GM21367 (cell line): Measurements from ENCODE around the gene QRFPR.
"Not testable (repeated sequence)": the region's sequence is repeated elsewhere in the genome, so short reads cannot be mapped to it uniquely, and the experiment has no call there.

ENCODE experiments used
- ATAC-seq: cut with Tn5 transposase; IDR thresholded peaks from one replicate; pipeline ENCODE4 v1.9.1; 2021; ENCODE audit not compliant: unreplicated experiment

Gene QRFPR

GRCh38 chr4:121380776-121381462, at the start of gene QRFPR:
Gene QRFPR (minus strand): TSS chr4:121381018. CDS start chr4:121380647, 371 bp downstream.
- ATAC-seq, result no peak

- ATAC-seq, result no peak
Measured at GRCh38 chr4:121428721-121429120, 47.9 kb upstream of the QRFPR start.

GRCh38 chr4:121421594-121421993, 40.8 kb upstream of the QRFPR start:
- no peak for ATAC-seq

- ATAC-seq, result no peak
Measured at GRCh38 chr4:121411151-121411744, 30.4 kb upstream of the QRFPR start.

- not testable (repeated sequence) for ATAC-seq
Measured at GRCh38 chr4:121408567-121408966, 27.7 kb upstream of the QRFPR start.

GRCh38 chr4:121400632-121401031, 19.8 kb upstream of the QRFPR start:
- no peak for ATAC-seq

GRCh38 chr4:121397941-121398601, 17.3 kb upstream of the QRFPR start:
- no peak for ATAC-seq

- ATAC-seq, result no peak
Measured at GRCh38 chr4:121397434-121397833, 16.6 kb upstream of the QRFPR start.

GRCh38 chr4:121392426-121393086, 11.7 kb upstream of the QRFPR start:
- ATAC-seq, result no peak

- no peak for ATAC-seq
Measured at GRCh38 chr4:121390335-121390734, 9.5 kb upstream of the QRFPR start.

GRCh38 chr4:121379276-121379675, 1.5 kb downstream of the QRFPR start:
- ATAC-seq, result no peak

- ATAC-seq, result no peak
Measured at GRCh38 chr4:121377076-121377475, 3.7 kb downstream of the QRFPR start.

GRCh38 chr4:121376556-121376955, 4.3 kb downstream of the QRFPR start:
- ATAC-seq, result no peak

GRCh38 chr4:121376097-121376496, 4.7 kb downstream of the QRFPR start:
- no peak for ATAC-seq

- ATAC-seq, result no peak
Measured at GRCh38 chr4:121375262-121375661, 5.6 kb downstream of the QRFPR start.

- no peak for ATAC-seq
Measured at GRCh38 chr4:121373841-121374240, 7.0 kb downstream of the QRFPR start.

- no peak for ATAC-seq
Measured at GRCh38 chr4:121370729-121371325, 10.0 kb downstream of the QRFPR start.

- no peak for ATAC-seq
Measured at GRCh38 chr4:121360495-121360894, 20.3 kb downstream of the QRFPR start.

- no peak for ATAC-seq
Measured at GRCh38 chr4:121358473-121358872, 22.3 kb downstream of the QRFPR start.

GRCh38 chr4:121353213-121353612, 27.6 kb downstream of the QRFPR start:
- ATAC-seq, result no peak

GRCh38 chr4:121344098-121344497, 36.7 kb downstream of the QRFPR start:
- ATAC-seq, result no peak
